ENCODE data around the gene SEMA5B. TPM values are rescaled to one million over a fixed set of nuclear protein-coding genes. Genes with fewer than 3 reads are reported as not detected.
A peak's percentile ranks its signal among the peaks of the same experiment; 100 is the strongest.

The SEMA5B gene
- 21.1 TPM for total RNA-seq
- long read RNA-seq, partial matches to known transcripts, result 58 of 81 reads
- long read RNA-seq, other reads (novel, unspliced or antisense), result 23 of 81 reads

GRCh38 chr3:123027292-123028232 is at the start of gene SEMA5B:
Gene SEMA5B, minus strand, starts transcription at chr3:123027763. Its CDS starts 66,500 bp downstream, at chr3:122961263.
- intact Hi-C loops (cut with DNase I), result loop anchor here (1.0 to 5.0 kb wide), 4 partner anchors 50 to 230 kb away; no protein-coding TSS in a partner anchor

GRCh38 chr3:123076496-123077418 is 49.2 kb upstream of the SEMA5B start:
- DNase-seq (ENCODE audit: low spot score), result no peak
- intact Hi-C loops (cut with DNase I), result no loop called here

More at GRCh38 chr3:123027292-123028232, at the start of gene SEMA5B:
- DNase-seq (ENCODE audit: low spot score), result peak; percentile 77

- intact Hi-C loops (cut with DNase I), result no loop called here
- no peak for DNase-seq (ENCODE audit: low spot score)
Observed at GRCh38 chr3:123076112-123076495, 48.5 kb upstream of the SEMA5B start.

GRCh38 chr3:123075359-123075758 is 47.8 kb upstream of the SEMA5B start:
- intact Hi-C loops (cut with DNase I), result no loop called here

GRCh38 chr3:123072564-123072963 is 45.0 kb upstream of the SEMA5B start:
- intact Hi-C loops (cut with DNase I), result no loop called here
- DNase-seq (ENCODE audit: low spot score), result no peak

More at GRCh38 chr3:123075359-123075758, 47.8 kb upstream of the SEMA5B start:
- no peak for DNase-seq (ENCODE audit: low spot score)

GRCh38 chr3:123072152-123072551 is 44.6 kb upstream of the SEMA5B start:
- DNase-seq (ENCODE audit: low spot score), result no peak

GRCh38 chr3:123071581-123071980 is 44.0 kb upstream of the SEMA5B start:
- no peak for DNase-seq (ENCODE audit: low spot score)
- intact Hi-C loops (cut with DNase I), result no loop called here

More at GRCh38 chr3:123072152-123072551, 44.6 kb upstream of the SEMA5B start:
- intact Hi-C loops (cut with DNase I), result no loop called here

- intact Hi-C loops (cut with DNase I), result no loop called here
- DNase-seq (ENCODE audit: low spot score), result no peak
Observed at GRCh38 chr3:123071146-123071545, 43.6 kb upstream of the SEMA5B start.

- no peak for DNase-seq (ENCODE audit: low spot score)
Observed at GRCh38 chr3:123070510-123070909, 42.9 kb upstream of the SEMA5B start.

GRCh38 chr3:123068601-123069381 is 41.2 kb upstream of the SEMA5B start:
- intact Hi-C loops (cut with DNase I), result no loop called here
- no peak for DNase-seq (ENCODE audit: low spot score)

More at GRCh38 chr3:123070510-123070909, 42.9 kb upstream of the SEMA5B start:
- intact Hi-C loops (cut with DNase I), result no loop called here

- no peak for DNase-seq (ENCODE audit: low spot score)
- intact Hi-C loops (cut with DNase I), result no loop called here
Observed at GRCh38 chr3:123067689-123068600, 40.4 kb upstream of the SEMA5B start.

GRCh38 chr3:123066896-123067688 is 39.5 kb upstream of the SEMA5B start, which contains the start of gene PDIA5:
Gene PDIA5, plus strand, starts transcription at chr3:123067025. Its CDS starts 140 bp downstream, at chr3:123067165.
- peak; percentile 94 for DNase-seq (ENCODE audit: low spot score)
- intact Hi-C loops (cut with DNase I), result no loop called here

GRCh38 chr3:123066599-123066895 is 39.0 kb upstream of the SEMA5B start:
- no peak for DNase-seq (ENCODE audit: low spot score)
- intact Hi-C loops (cut with DNase I), result no loop called here

- no peak for DNase-seq (ENCODE audit: low spot score)
- intact Hi-C loops (cut with DNase I), result no loop called here
Observed at GRCh38 chr3:123064914-123065313, 37.4 kb upstream of the SEMA5B start.

- no peak for DNase-seq (ENCODE audit: low spot score)
- intact Hi-C loops (cut with DNase I), result no loop called here
Observed at GRCh38 chr3:123064506-123064905, 36.9 kb upstream of the SEMA5B start.

- no peak for DNase-seq (ENCODE audit: low spot score)
- intact Hi-C loops (cut with DNase I), result no loop called here
Observed at GRCh38 chr3:123063034-123063433, 35.5 kb upstream of the SEMA5B start.

- no peak for DNase-seq (ENCODE audit: low spot score)
- intact Hi-C loops (cut with DNase I), result no loop called here
Observed at GRCh38 chr3:123061856-123062255, 34.3 kb upstream of the SEMA5B start.

Measured in cardiac septum (tissue), 1 donor.